Activated CD8-positive, alpha-beta memory T cell treated with anti-CD3 and anti-CD28 coated beads for 1 hour (primary cell): ENCODE measurements around the gene JAZF1.
"Not testable (repeated sequence)": the region's sequence is repeated elsewhere in the genome, so short reads cannot be mapped to it uniquely, and the experiment has no call there.

Source experiments
- DNase-seq, 2 donors: peaks; one replicate each; pipeline ENCODE4 v3.0.0-alpha.2; 2020; ENCODE audit warnings: low read depth in 1 of 2; ENCODE audit errors: extremely low read depth in 1 of 2

JAZF1 gene

GRCh38 chr7:27860800-27861199 is 319.8 kb downstream of the JAZF1 start:
- no peak for DNase-seq

- not testable (repeated sequence) for DNase-seq
These were observed 323.7 kb downstream of the JAZF1 start for GRCh38 chr7:27856703-27857485.

- no peak for DNase-seq
These were observed 330.1 kb downstream of the JAZF1 start for GRCh38 chr7:27850531-27850930.

GRCh38 chr7:27846388-27846787 is 334.2 kb downstream of the JAZF1 start:
- no peak for DNase-seq

GRCh38 chr7:27843584-27844305 is 336.9 kb downstream of the JAZF1 start:
- no peak for DNase-seq

- no peak for DNase-seq
These were observed 337.7 kb downstream of the JAZF1 start for GRCh38 chr7:27842851-27843250.

- DNase-seq, result no peak
These were observed 338.4 kb downstream of the JAZF1 start for GRCh38 chr7:27842094-27842692.

- no peak for DNase-seq
These were observed 339.7 kb downstream of the JAZF1 start for GRCh38 chr7:27840760-27841364.

GRCh38 chr7:27840313-27840712 is 340.3 kb downstream of the JAZF1 start:
- DNase-seq, result no peak

GRCh38 chr7:27839099-27839498 is 341.5 kb downstream of the JAZF1 start:
- DNase-seq, result no peak

GRCh38 chr7:27836536-27836935 is 344.1 kb downstream of the JAZF1 start:
- DNase-seq, result no peak

GRCh38 chr7:27835376-27835775 is 345.2 kb downstream of the JAZF1 start:
- DNase-seq, result no peak

GRCh38 chr7:27834179-27834921 is 346.2 kb downstream of the JAZF1 start:
- no peak for DNase-seq

GRCh38 chr7:27826357-27826756 is 354.2 kb downstream of the JAZF1 start:
- no peak for DNase-seq

- DNase-seq, result no peak
These were observed 354.7 kb downstream of the JAZF1 start for GRCh38 chr7:27825891-27826290.

GRCh38 chr7:27822245-27822644 is 358.4 kb downstream of the JAZF1 start:
- no peak for DNase-seq

GRCh38 chr7:27812706-27813105 is 367.9 kb downstream of the JAZF1 start:
- no peak for DNase-seq

- no peak for DNase-seq
These were observed 370.4 kb downstream of the JAZF1 start for GRCh38 chr7:27810186-27810585.

GRCh38 chr7:27808626-27809025 is 372.0 kb downstream of the JAZF1 start:
- DNase-seq, result no peak

GRCh38 chr7:27804139-27804538 is 376.5 kb downstream of the JAZF1 start:
- DNase-seq, result no peak

GRCh38 chr7:27802999-27803398 is 377.6 kb downstream of the JAZF1 start:
- no peak for DNase-seq
